Muscle of leg (tissue), 16 donors: ENCODE data around the gene RXRB. TPM values are rescaled to one million over a fixed set of nuclear protein-coding genes. Genes with fewer than 3 reads are reported as not detected.

ENCODE experiments used
- DNase-seq: peaks from one replicate; pipeline ENCODE4 v3.0.0; 2013
- H3K27ac ChIP-seq: one replicate; pipeline ENCODE4 v1.5.1; 2013; ENCODE audit warnings: mild to moderate bottlenecking, low read length, control low read depth
- H3K27me3 ChIP-seq: one replicate; pipeline ENCODE4 v1.6.1; 2013; ENCODE audit warnings: low read length; ENCODE audit not compliant: control insufficient read depth, insufficient read depth
- H3K36me3 ChIP-seq: one replicate; pipeline ENCODE4 v1.6.1; 2013; ENCODE audit warnings: low read length; ENCODE audit not compliant: control insufficient read depth, insufficient read depth
- H3K4me1 ChIP-seq: one replicate; pipeline ENCODE4 v1.6.1; 2013; ENCODE audit warnings: low read length; ENCODE audit not compliant: control insufficient read depth, insufficient read depth
- H3K4me3 ChIP-seq: one replicate; pipeline ENCODE4 v1.5.1; 2013; ENCODE audit warnings: low read length, control low read depth
- H3K9me3 ChIP-seq: replicated peaks from 2 replicates; pipeline ENCODE4 v1.6.1; 2013; ENCODE audit warnings: low read depth, low read length; ENCODE audit not compliant: control insufficient read depth
- WGBS: methylation state at CpG from one replicate; pipeline ENCODE4 v1.1.5; 2013; ENCODE audit warnings: missing lambda C conversion rate; ENCODE audit not compliant: insufficient coverage; 5-methylcytosine and 5-hydroxymethylcytosine counted together
- long read RNA-seq, 11 donors: transcript quantifications; one replicate each; lab custom pipeline, GENCODE V29; 2026
- polyA plus RNA-seq, 8 donors: library from polyadenylated mRNA; unstranded; fragments of 120-200 nt; gene quantifications; one replicate each; pipeline versions ENCODE4 v1.2.1 to v1.2.3, GENCODE V29; 2013; ENCODE audit warnings: inconsistent platforms in 1 of 8, low replicate concordance in 1 of 8; ENCODE audit not compliant: insufficient read length in 8 of 8, insufficient read depth in 1 of 8
- total RNA-seq: library from RNA; stranded (reverse); fragments of 120-200 nt; gene quantifications from one replicate; pipeline ENCODE4 v1.2.4, GENCODE V29; 2013

RXRB gene
- total RNA-seq (22.9 TPM), polyA plus RNA-seq (10 to 100 TPM; 38.2 to 44.4 (median 40.8) TPM)
- long read RNA-seq, donor 1, partial matches to known transcripts = 0 of 4 reads
- long read RNA-seq, donor 1, other reads (novel, unspliced or antisense) = 0 of 4 reads
- long read RNA-seq, donor 2, partial matches to known transcripts = 0 of 1 reads
- long read RNA-seq, donor 2, other reads (novel, unspliced or antisense) = 0 of 1 reads
- long read RNA-seq, donor 3, partial matches to known transcripts = 69 of 77 reads
- long read RNA-seq, donor 3, other reads (novel, unspliced or antisense) = 0 of 77 reads
- long read RNA-seq, donor 4, partial matches to known transcripts = 0 of 8 reads
- long read RNA-seq, donor 4, other reads (novel, unspliced or antisense) = 0 of 8 reads
- long read RNA-seq, donor 5, transcript RXRB-202 (10 exons, 2,846 nt) = major isoform, 6 of 15 reads
- long read RNA-seq, donor 5, partial matches to known transcripts = 5 of 15 reads
- long read RNA-seq, donor 5, other reads (novel, unspliced or antisense) = 0 of 15 reads
- long read RNA-seq, donor 6, transcript RXRB-201 (10 exons, 2,908 nt) = major isoform, 5 of 12 reads
- long read RNA-seq, donor 6, partial matches to known transcripts = 5 of 12 reads
- long read RNA-seq, donor 6, other reads (novel, unspliced or antisense) = 0 of 12 reads
- long read RNA-seq, donor 7, transcript RXRB-201 (10 exons, 2,908 nt) = major isoform, 5 of 9 reads
- long read RNA-seq, donor 7, partial matches to known transcripts = 0 of 9 reads
- long read RNA-seq, donor 7, other reads (novel, unspliced or antisense) = 0 of 9 reads
- long read RNA-seq, donor 8, partial matches to known transcripts = 83 of 88 reads
- long read RNA-seq, donor 8, other reads (novel, unspliced or antisense) = 0 of 88 reads
- long read RNA-seq, donor 9, partial matches to known transcripts = 25 of 28 reads
- long read RNA-seq, donor 9, other reads (novel, unspliced or antisense) = 0 of 28 reads
- long read RNA-seq, donor 10, partial matches to known transcripts = 66 of 70 reads
- long read RNA-seq, donor 10, other reads (novel, unspliced or antisense) = 0 of 70 reads
- long read RNA-seq, donor 11, partial matches to known transcripts = 0 of 2 reads
- long read RNA-seq, donor 11, other reads (novel, unspliced or antisense) = 0 of 2 reads

GRCh38 chr6:33200219-33201146 lies at the start of gene RXRB, which contains the start of gene SLC39A7:
TSS of gene RXRB (minus strand) at chr6:33200665. CDS start at chr6:33200476, 189 bp downstream.
TSS of gene SLC39A7 (plus strand) at chr6:33200867. CDS start at chr6:33201246, 379 bp downstream.
- Histone ChIP-seq H3K4me1 (peaks cover 48% of the 10 kb centered on the region), H3K36me3 (peaks cover 55% of the 10 kb centered on the region), H3K4me3 (peak within 1 kb of the TSS; percentile 95), H3K27me3 (no peaks in the 10 kb centered on the region), H3K9me3 (no peaks in the 10 kb centered on the region), H3K27ac (peak within 1 kb of the TSS; percentile 99)
- peak; percentile 100 for DNase-seq
- under 1% methylated on average over 50 of the region's 68 CpGs for WGBS

GRCh38 chr6:33249732-33250630 lies 49.5 kb upstream of the RXRB start:
- Histone ChIP-seq H3K9me3 (no peaks in the 10 kb centered on the region), H3K4me1 (peaks cover 25% of the 10 kb centered on the region), H3K27ac (peak overlapping the region; percentile 91), H3K4me3 (peak overlapping the region; percentile 65), H3K27me3 (peaks cover 8% of the 10 kb centered on the region), H3K36me3 (peaks cover 17% of the 10 kb centered on the region)
- peak; percentile 45 for DNase-seq
- WGBS = 9% methylated on average over 12 of the region's 15 CpGs

- Histone ChIP-seq H3K27me3 (peaks cover 8% of the 10 kb centered on the region), H3K27ac (peak overlapping the region; percentile 91), H3K4me1 (peaks cover 25% of the 10 kb centered on the region), H3K9me3 (no peaks in the 10 kb centered on the region), H3K36me3 (peaks cover 13% of the 10 kb centered on the region), H3K4me3 (peak overlapping the region; percentile 65)
- DNase-seq = peak; percentile 100
- WGBS = under 1% methylated on average over 48 of the region's 58 CpGs
Observed at GRCh38 chr6:33248932-33249731, 48.7 kb upstream of the RXRB start.

GRCh38 chr6:33248643-33248931 lies 48.1 kb upstream of the RXRB start:
- H3K27me3 ChIP-seq = peaks cover 8% of the 10 kb centered on the region
- H3K4me3 ChIP-seq = peak overlapping the region; percentile 65
- peaks cover 13% of the 10 kb centered on the region for H3K36me3 ChIP-seq
- H3K27ac ChIP-seq = peak overlapping the region; percentile 91
- peaks cover 25% of the 10 kb centered on the region for H3K4me1 ChIP-seq
- 2% methylated on average over 18 of the region's 18 CpGs for whole genome bisulfite sequencing
- no peak for DNase-seq
- no peaks in the 10 kb centered on the region for H3K9me3 ChIP-seq

GRCh38 chr6:33247977-33248642 lies 47.6 kb upstream of the RXRB start:
- H3K27ac ChIP-seq = peak overlapping the region; percentile 91
- peaks cover 25% of the 10 kb centered on the region for H3K4me1 ChIP-seq
- WGBS = under 1% methylated on average over 24 of the region's 28 CpGs
- H3K27me3 ChIP-seq = peaks cover 9% of the 10 kb centered on the region
- H3K36me3 ChIP-seq = peaks cover 13% of the 10 kb centered on the region
- H3K9me3 ChIP-seq = no peaks in the 10 kb centered on the region
- peak overlapping the region; percentile 65 for H3K4me3 ChIP-seq
- peak; percentile 92 for DNase-seq

GRCh38 chr6:33243476-33243875 lies 43.0 kb upstream of the RXRB start:
- no CpG with 5 or more reads among the region's 1 CpG for WGBS
- H3K36me3 ChIP-seq = no peaks in the 10 kb centered on the region
- H3K9me3 ChIP-seq = no peaks in the 10 kb centered on the region
- peaks cover 7% of the 10 kb centered on the region for H3K4me1 ChIP-seq
- no peak for DNase-seq
- no peak overlapping the region for H3K27ac ChIP-seq
- peaks cover 11% of the 10 kb centered on the region for H3K27me3 ChIP-seq
- no peak overlapping the region for H3K4me3 ChIP-seq

- Histone ChIP-seq H3K36me3 (no peaks in the 10 kb centered on the region), H3K4me3 (no peak overlapping the region), H3K9me3 (no peaks in the 10 kb centered on the region), H3K27ac (no peak overlapping the region), H3K27me3 (peaks cover 8% of the 10 kb centered on the region), H3K4me1 (no peaks in the 10 kb centered on the region)
- no CpG with 5 or more reads among the region's 3 CpGs for WGBS
- DNase-seq = no peak
Observed at GRCh38 chr6:33241968-33242367, 41.5 kb upstream of the RXRB start.

GRCh38 chr6:33237741-33238140 lies 37.3 kb upstream of the RXRB start:
- Histone ChIP-seq H3K4me1 (peaks cover 8% of the 10 kb centered on the region), H3K27ac (no peak overlapping the region), H3K36me3 (no peaks in the 10 kb centered on the region), H3K9me3 (no peaks in the 10 kb centered on the region), H3K4me3 (no peak overlapping the region), H3K27me3 (peaks cover 2% of the 10 kb centered on the region)
- WGBS = 40% methylated on average over 1 of the region's 2 CpGs
- no peak for DNase-seq
